SK-MEL-5 (cell line): ENCODE data around the gene ST6GALNAC3. TPM values are rescaled to one million over a fixed set of nuclear protein-coding genes. Genes with fewer than 3 reads are reported as not detected.
"Not testable (repeated sequence)": the region's sequence is repeated elsewhere in the genome, so short reads cannot be mapped to it uniquely, and the experiment has no call there.

ENCODE experiments used
- DNase-seq: peaks from one replicate; pipeline ENCODE4 v3.0.0-alpha.2; 2016; ENCODE audit warnings: low read depth, low spot score
- in situ Hi-C: cut with HindIII; loops from 2 replicates; pipeline ENCODE4 v1.10.0; 2016; ENCODE audit warnings: low sequenced_read_pairs, high pct_unique_total_duplicates, low pct_unique_long_range_greater_than_20kb
- total RNA-seq: library from RNA; depleted of rRNA; stranded (reverse); fragments of >200 nt; shearing (Covaris generic); gene quantifications from 2 replicates; pipeline ENCODE4 v1.2.3, GENCODE V29; 2014

The ST6GALNAC3 gene
- total RNA-seq, 1 experiment from 2014 or later, result 70.7 TPM

- peak; percentile 90 for DNase-seq
- in situ Hi-C loops, result no loop called here
Observed at GRCh38 chr1:76239470-76239918, 164.9 kb downstream of the ST6GALNAC3 start.

GRCh38 chr1:76240316-76240715 is 165.8 kb downstream of the ST6GALNAC3 start:
- in situ Hi-C loops, result no loop called here
- peak; percentile 36 for DNase-seq

GRCh38 chr1:76242587-76242986 is 168.0 kb downstream of the ST6GALNAC3 start:
- in situ Hi-C loops, DNase-seq: not testable (repeated sequence)

- no peak for DNase-seq
- in situ Hi-C loops, result no loop called here
Observed at GRCh38 chr1:76247261-76247852, 172.8 kb downstream of the ST6GALNAC3 start.

GRCh38 chr1:76250271-76250670 is 175.7 kb downstream of the ST6GALNAC3 start:
- DNase-seq, result peak; percentile 28
- in situ Hi-C loops, result no loop called here

GRCh38 chr1:76252431-76252830 is 177.9 kb downstream of the ST6GALNAC3 start:
- DNase-seq, result no peak
- in situ Hi-C loops, result no loop called here

- in situ Hi-C loops, result no loop called here
- no peak for DNase-seq
Observed at GRCh38 chr1:76254104-76255030, 179.8 kb downstream of the ST6GALNAC3 start.

- no peak for DNase-seq
- in situ Hi-C loops, result no loop called here
Observed at GRCh38 chr1:76256289-76257223, 182.0 kb downstream of the ST6GALNAC3 start.

GRCh38 chr1:76257823-76258222 is 183.3 kb downstream of the ST6GALNAC3 start:
- DNase-seq, result no peak

GRCh38 chr1:76259270-76259669 is 184.7 kb downstream of the ST6GALNAC3 start:
- no peak for DNase-seq
- in situ Hi-C loops, result no loop called here

More at GRCh38 chr1:76257823-76258222, 183.3 kb downstream of the ST6GALNAC3 start:
- in situ Hi-C loops, result no loop called here

GRCh38 chr1:76260279-76260678 is 185.7 kb downstream of the ST6GALNAC3 start:
- in situ Hi-C loops, result no loop called here
- DNase-seq, result no peak

GRCh38 chr1:76262601-76263000 is 188.1 kb downstream of the ST6GALNAC3 start:
- DNase-seq, result no peak
- in situ Hi-C loops, result no loop called here

- in situ Hi-C loops, result no loop called here
Observed at GRCh38 chr1:76264642-76265041, 190.1 kb downstream of the ST6GALNAC3 start.

GRCh38 chr1:76266762-76267161 is 192.2 kb downstream of the ST6GALNAC3 start:
- in situ Hi-C loops, result no loop called here
- no peak for DNase-seq

More at GRCh38 chr1:76264642-76265041, 190.1 kb downstream of the ST6GALNAC3 start:
- no peak for DNase-seq

- in situ Hi-C loops, result no loop called here
- no peak for DNase-seq
Observed at GRCh38 chr1:76267631-76268030, 193.1 kb downstream of the ST6GALNAC3 start.

GRCh38 chr1:76268341-76268740 is 193.8 kb downstream of the ST6GALNAC3 start:
- in situ Hi-C loops, result no loop called here
- no peak for DNase-seq

- in situ Hi-C loops, result no loop called here
- DNase-seq, result no peak
Observed at GRCh38 chr1:76269155-76269554, 194.6 kb downstream of the ST6GALNAC3 start.

- in situ Hi-C loops, result no loop called here
Observed at GRCh38 chr1:76274302-76274701, 199.8 kb downstream of the ST6GALNAC3 start.

More at GRCh38 chr1:76274302-76274701, 199.8 kb downstream of the ST6GALNAC3 start:
- DNase-seq, result no peak
